ENCODE results near the gene HHIP. TPM values are rescaled to one million over a fixed set of nuclear protein-coding genes. Genes with fewer than 3 reads are reported as not detected.

Gene HHIP
- total RNA-seq, 2 experiments from 2014 or later, result not detected

GRCh38 chr4:144663834-144664475, 18.0 kb downstream of the HHIP start:
- CTCF ChIA-PET, result no interaction called here
- intact Hi-C loops (cut with micrococcal nuclease), result no loop called here
- no peak for DNase-seq

DNA sequence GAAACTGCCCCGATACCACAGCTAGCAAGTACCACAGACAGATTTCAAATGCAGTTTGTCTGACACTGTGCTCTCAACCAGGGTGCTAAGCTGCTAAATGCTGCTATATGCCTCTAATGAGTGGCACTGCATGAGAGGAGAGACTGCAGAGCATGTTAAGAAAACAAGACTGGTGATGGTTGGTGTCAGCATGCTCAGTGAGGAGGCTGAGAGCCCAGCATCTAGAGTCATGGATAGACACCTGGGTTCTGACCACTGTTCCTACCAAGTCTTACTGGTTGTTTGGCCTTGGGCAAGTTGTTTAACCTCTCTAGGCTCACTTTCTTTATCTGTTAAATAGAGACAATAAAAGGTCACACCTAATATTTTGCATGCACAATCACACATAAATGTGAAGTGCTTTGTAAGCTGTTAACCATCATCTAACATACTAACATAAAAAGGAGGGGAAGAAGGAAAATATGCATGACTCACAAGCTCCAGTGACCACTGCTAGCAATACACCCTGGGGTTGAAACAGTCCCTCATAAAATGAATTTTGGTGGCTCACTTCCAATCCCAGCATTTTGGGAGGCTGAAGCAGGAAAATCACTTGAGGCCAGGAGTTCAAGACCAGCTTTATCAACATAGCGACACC, 20.7 kb downstream of the HHIP start:
- DNase-seq, result no peak
- Mint-ChIP-seq H3K4me3 (no peak overlapping the region), H3K36me3 (no peaks in the 10 kb centered on the region), H3K27ac (no peak overlapping the region), H3K4me1 (ENCODE audit: low read depth) (no peaks in the 10 kb centered on the region), H3K9me3 (no peaks in the 10 kb centered on the region), H3K27me3 (no peaks in the 10 kb centered on the region)
- CTCF ChIA-PET, result no interaction called here
- POLR2A ChIA-PET, result no interaction called here
- intact Hi-C loops (cut with micrococcal nuclease), result no loop called here

More at GRCh38 chr4:144663834-144664475, 18.0 kb downstream of the HHIP start:
- no peaks in the 10 kb centered on the region for H3K27me3 Mint-ChIP-seq
- POLR2A ChIA-PET, result no interaction called here
- H3K9me3 Mint-ChIP-seq, result no peaks in the 10 kb centered on the region
- no peaks in the 10 kb centered on the region for H3K4me1 Mint-ChIP-seq (ENCODE audit: low read depth)
- no peak overlapping the region for H3K27ac Mint-ChIP-seq
- no peaks in the 10 kb centered on the region for H3K36me3 Mint-ChIP-seq
- no peak overlapping the region for H3K4me3 Mint-ChIP-seq

DNA sequence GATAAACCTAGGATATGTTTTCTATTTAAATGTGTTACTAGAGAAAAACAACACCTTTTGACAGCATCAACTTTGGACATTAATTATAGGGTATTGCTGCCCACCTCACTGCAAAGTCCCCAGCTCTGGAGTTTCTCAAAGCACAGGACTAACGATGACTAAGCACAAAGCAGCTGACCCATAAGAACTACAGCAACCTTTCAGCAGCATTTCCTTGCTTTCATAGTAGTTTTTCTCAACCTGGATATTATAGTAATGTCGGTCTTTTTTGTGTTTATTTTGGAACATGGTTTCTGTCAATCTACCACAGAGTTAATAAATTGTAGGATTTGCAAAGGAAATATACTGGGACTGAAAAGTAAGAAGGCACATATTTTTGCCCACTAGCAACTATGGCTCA, 21.5 kb downstream of the HHIP start:
- Mint-ChIP-seq H3K27ac (no peak overlapping the region), H3K4me1 (ENCODE audit: low read depth) (no peaks in the 10 kb centered on the region), H3K9me3 (no peaks in the 10 kb centered on the region), H3K4me3 (no peak overlapping the region), H3K27me3 (no peaks in the 10 kb centered on the region), H3K36me3 (no peaks in the 10 kb centered on the region)
- intact Hi-C loops (cut with micrococcal nuclease), result no loop called here
- DNase-seq, result no peak
- ChIA-PET CTCF (no interaction called here), POLR2A (no interaction called here)

- Mint-ChIP-seq H3K9me3 (no peaks in the 10 kb centered on the region), H3K27ac (no peak overlapping the region), H3K4me3 (no peak overlapping the region), H3K4me1 (ENCODE audit: low read depth) (no peaks in the 10 kb centered on the region), H3K36me3 (no peaks in the 10 kb centered on the region), H3K27me3 (no peaks in the 10 kb centered on the region)
- DNase-seq, result no peak
- CTCF ChIA-PET, result interaction anchor here (0.6 kb wide), 1 partner anchor 12 kb away, joined by 4 read pairs; no protein-coding TSS in a partner anchor
- POLR2A ChIA-PET, result no interaction called here
- intact Hi-C loops (cut with micrococcal nuclease), result no loop called here
Measured at GRCh38 chr4:144670776-144671175, 24.8 kb downstream of the HHIP start.

DNA sequence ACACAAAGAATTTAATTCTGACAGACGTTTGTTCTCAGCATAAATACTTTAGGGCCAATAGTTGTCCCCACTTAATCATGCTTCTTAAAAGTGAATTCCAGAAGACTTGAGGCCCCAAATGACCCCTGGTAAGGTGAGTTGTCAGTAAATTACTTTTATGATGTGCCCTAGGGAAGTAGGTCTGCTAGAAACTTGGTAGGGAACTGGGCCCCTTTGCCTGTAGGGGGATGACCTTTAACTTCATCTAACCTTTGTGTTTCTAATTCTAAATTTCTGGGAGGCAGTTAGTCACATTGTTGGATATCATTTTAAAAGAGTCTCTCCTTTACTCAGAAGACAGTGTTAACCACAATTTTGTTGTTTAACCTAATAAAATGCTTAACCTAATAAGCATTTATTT, 28.8 kb downstream of the HHIP start:
- intact Hi-C loops (cut with micrococcal nuclease), result no loop called here
- no peak overlapping the region for H3K4me3 Mint-ChIP-seq
- H3K4me1 Mint-ChIP-seq (ENCODE audit: low read depth), result no peaks in the 10 kb centered on the region
- no peaks in the 10 kb centered on the region for H3K27me3 Mint-ChIP-seq
- no peaks in the 10 kb centered on the region for H3K36me3 Mint-ChIP-seq
- ChIA-PET CTCF (no interaction called here), POLR2A (no interaction called here)
- DNase-seq, result no peak
- no peaks in the 10 kb centered on the region for H3K9me3 Mint-ChIP-seq
- no peak overlapping the region for H3K27ac Mint-ChIP-seq

GRCh38 chr4:144681806-144682205, 35.9 kb downstream of the HHIP start:
- Mint-ChIP-seq H3K27me3 (no peaks in the 10 kb centered on the region), H3K4me1 (ENCODE audit: low read depth) (no peaks in the 10 kb centered on the region), H3K27ac (no peak overlapping the region), H3K4me3 (no peak overlapping the region), H3K9me3 (peaks cover 2% of the 10 kb centered on the region), H3K36me3 (no peaks in the 10 kb centered on the region)
- CTCF ChIA-PET, result no interaction called here
- POLR2A ChIA-PET, result no interaction called here
- intact Hi-C loops (cut with micrococcal nuclease), result no loop called here
- no peak for DNase-seq

GRCh38 chr4:144683516-144683915, 37.6 kb downstream of the HHIP start:
- CTCF ChIA-PET, result interaction anchor here (0.6 kb wide), 1 partner anchor 13 kb away, joined by 4 read pairs; no protein-coding TSS in a partner anchor
- POLR2A ChIA-PET, result interaction anchor here (0.7 kb wide), 1 partner anchor 33 kb away, joined by 4 read pairs; no protein-coding TSS in a partner anchor
- Mint-ChIP-seq H3K4me3 (no peak overlapping the region), H3K27me3 (no peaks in the 10 kb centered on the region), H3K36me3 (no peaks in the 10 kb centered on the region), H3K4me1 (ENCODE audit: low read depth) (no peaks in the 10 kb centered on the region), H3K9me3 (peaks cover 2% of the 10 kb centered on the region), H3K27ac (no peak overlapping the region)
- no peak for DNase-seq
- intact Hi-C loops (cut with micrococcal nuclease), result no loop called here

- Mint-ChIP-seq H3K27ac (no peak overlapping the region), H3K4me1 (ENCODE audit: low read depth) (no peaks in the 10 kb centered on the region), H3K4me3 (no peak overlapping the region), H3K27me3 (no peaks in the 10 kb centered on the region), H3K9me3 (peaks cover 2% of the 10 kb centered on the region), H3K36me3 (no peaks in the 10 kb centered on the region)
- ChIA-PET POLR2A (no interaction called here), CTCF (no interaction called here)
- intact Hi-C loops (cut with micrococcal nuclease), result no loop called here
- no peak for DNase-seq
Measured at GRCh38 chr4:144685911-144686310, 40.0 kb downstream of the HHIP start.

GRCh38 chr4:144686921-144687320, 41.0 kb downstream of the HHIP start:
- intact Hi-C loops (cut with micrococcal nuclease), result no loop called here
- ChIA-PET POLR2A (interaction anchor here (0.6 kb wide), 1 partner anchor 38 kb away, joined by 5 read pairs; no protein-coding TSS in a partner anchor), CTCF (no interaction called here)
- H3K4me3 Mint-ChIP-seq, result no peak overlapping the region
- no peaks in the 10 kb centered on the region for H3K36me3 Mint-ChIP-seq
- no peaks in the 10 kb centered on the region for H3K4me1 Mint-ChIP-seq (ENCODE audit: low read depth)
- no peaks in the 10 kb centered on the region for H3K27me3 Mint-ChIP-seq
- DNase-seq, result no peak
- peaks cover 2% of the 10 kb centered on the region for H3K9me3 Mint-ChIP-seq
- H3K27ac Mint-ChIP-seq, result no peak overlapping the region

- Mint-ChIP-seq H3K27me3 (no peaks in the 10 kb centered on the region), H3K4me3 (no peak overlapping the region), H3K9me3 (peaks cover 2% of the 10 kb centered on the region), H3K36me3 (no peaks in the 10 kb centered on the region), H3K4me1 (ENCODE audit: low read depth) (no peaks in the 10 kb centered on the region), H3K27ac (no peak overlapping the region)
- ChIA-PET POLR2A (interaction anchor here (0.6 kb wide), 1 partner anchor 38 kb away, joined by 5 read pairs; no protein-coding TSS in a partner anchor), CTCF (no interaction called here)
- intact Hi-C loops (cut with micrococcal nuclease), result no loop called here
- DNase-seq, result no peak
Measured at GRCh38 chr4:144687466-144687865, 41.5 kb downstream of the HHIP start.

GRCh38 chr4:144688035-144688569, 42.1 kb downstream of the HHIP start:
- Mint-ChIP-seq H3K27ac (no peak overlapping the region), H3K4me3 (no peak overlapping the region), H3K9me3 (peaks cover 2% of the 10 kb centered on the region), H3K27me3 (no peaks in the 10 kb centered on the region), H3K36me3 (no peaks in the 10 kb centered on the region), H3K4me1 (ENCODE audit: low read depth) (no peaks in the 10 kb centered on the region)
- intact Hi-C loops (cut with micrococcal nuclease), result no loop called here
- ChIA-PET POLR2A (no interaction called here), CTCF (no interaction called here)
- DNase-seq, result no peak

DNA sequence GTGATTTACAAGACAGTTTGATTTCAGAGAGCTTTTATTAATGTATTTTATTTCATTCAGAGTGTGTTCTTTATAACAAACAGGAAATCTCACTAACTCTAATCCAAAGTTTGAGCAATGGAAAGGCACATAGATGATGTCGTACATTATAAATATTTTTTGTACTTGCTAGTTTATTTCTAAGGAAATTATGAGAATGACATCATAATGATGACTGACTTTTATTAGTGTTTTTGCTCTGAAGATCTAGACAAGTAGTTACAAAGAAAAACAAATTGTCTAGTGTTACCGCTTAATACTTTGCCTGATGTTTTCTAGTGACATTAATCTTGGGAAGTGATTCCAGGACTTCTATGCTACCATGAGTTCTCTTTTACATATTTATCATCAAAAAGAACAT, 43.2 kb downstream of the HHIP start:
- CTCF ChIA-PET, result no interaction called here
- intact Hi-C loops (cut with micrococcal nuclease), result no loop called here
- H3K27me3 Mint-ChIP-seq, result no peaks in the 10 kb centered on the region

DNA sequence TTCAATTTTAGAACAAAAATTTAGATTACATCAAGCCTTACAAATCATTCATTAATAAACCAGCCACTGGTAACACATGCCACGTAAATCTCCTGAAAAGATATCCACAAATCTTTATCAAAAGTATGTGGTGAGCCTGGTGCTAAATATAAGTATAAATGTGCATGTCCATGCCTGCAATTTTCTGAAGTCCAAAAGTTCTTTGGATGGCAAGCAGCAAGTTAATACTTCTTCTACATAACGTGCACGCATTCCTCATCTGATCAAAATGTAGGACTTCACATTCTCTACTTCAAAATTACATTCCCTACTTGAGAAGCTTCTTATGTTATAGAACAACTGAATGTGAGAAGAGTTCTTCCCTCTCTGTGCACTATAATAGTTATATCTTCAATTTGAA, 49.8 kb downstream of the HHIP start:
- H3K4me3 Mint-ChIP-seq, result no peak overlapping the region
- no peaks in the 10 kb centered on the region for H3K27me3 Mint-ChIP-seq

More for the DNA sequence above, 43.2 kb downstream of the HHIP start:
- POLR2A ChIA-PET, result no interaction called here
- Mint-ChIP-seq H3K27ac (no peak overlapping the region), H3K4me1 (ENCODE audit: low read depth) (no peaks in the 10 kb centered on the region), H3K9me3 (peaks cover 2% of the 10 kb centered on the region), H3K4me3 (no peak overlapping the region), H3K36me3 (no peaks in the 10 kb centered on the region)
- DNase-seq, result no peak

More for the DNA sequence above, 49.8 kb downstream of the HHIP start:
- no peaks in the 10 kb centered on the region for H3K36me3 Mint-ChIP-seq
- no peaks in the 10 kb centered on the region for H3K4me1 Mint-ChIP-seq (ENCODE audit: low read depth)
- no peak overlapping the region for H3K27ac Mint-ChIP-seq
- H3K9me3 Mint-ChIP-seq, result no peaks in the 10 kb centered on the region
- ChIA-PET POLR2A (no interaction called here), CTCF (no interaction called here)
- intact Hi-C loops (cut with micrococcal nuclease), result no loop called here
- no peak for DNase-seq
